NCI-H345 (cell line): ENCODE results near the gene MTMR3.
A peak's percentile ranks its signal among the peaks of the same experiment; 100 is the strongest.

Source experiments
- DNase-seq: peaks from one replicate; lab custom pipeline; 2025; lab: John Stamatoyannopoulos, UW

MTMR3 gene

GRCh38 chr22:29870574-29870973 lies 12.4 kb upstream of the MTMR3 start:
- no peak for DNase-seq

GRCh38 chr22:29871684-29872083 lies 11.3 kb upstream of the MTMR3 start:
- peak; percentile 69 for DNase-seq

GRCh38 chr22:29872144-29872893 lies 10.7 kb upstream of the MTMR3 start:
- no peak for DNase-seq

GRCh38 chr22:29872989-29873388 lies 10.0 kb upstream of the MTMR3 start:
- no peak for DNase-seq

GRCh38 chr22:29873943-29874342 lies 9.0 kb upstream of the MTMR3 start:
- DNase-seq, result no peak

- DNase-seq, result no peak
Measured at GRCh38 chr22:29877620-29878019, 5.4 kb upstream of the MTMR3 start.

- DNase-seq, result no peak
Measured at GRCh38 chr22:29879753-29880152, 3.2 kb upstream of the MTMR3 start.

- no peak for DNase-seq
Measured at GRCh38 chr22:29882716-29883044, 294 bp upstream of the MTMR3 start.

GRCh38 chr22:29883775-29884097 lies 762 bp downstream of the MTMR3 start:
- DNase-seq, result no peak

- no peak for DNase-seq
Measured at GRCh38 chr22:29885610-29886009, 2.6 kb downstream of the MTMR3 start.

GRCh38 chr22:29886596-29886995 lies 3.6 kb downstream of the MTMR3 start:
- DNase-seq, result no peak

- DNase-seq, result no peak
Measured at GRCh38 chr22:29887358-29887757, 4.4 kb downstream of the MTMR3 start.

- DNase-seq, result no peak
Measured at GRCh38 chr22:29890760-29891159, 7.8 kb downstream of the MTMR3 start.

GRCh38 chr22:29892315-29893156 lies 9.6 kb downstream of the MTMR3 start:
- no peak for DNase-seq

- DNase-seq, result no peak
Measured at GRCh38 chr22:29901354-29901753, 18.4 kb downstream of the MTMR3 start.

GRCh38 chr22:29903371-29903770 lies 20.4 kb downstream of the MTMR3 start:
- no peak for DNase-seq

GRCh38 chr22:29904020-29904419 lies 21.0 kb downstream of the MTMR3 start:
- no peak for DNase-seq

GRCh38 chr22:29907753-29908515 lies 25.0 kb downstream of the MTMR3 start:
- peak; percentile 36 for DNase-seq

- no peak for DNase-seq
Measured at GRCh38 chr22:29912141-29912540, 29.2 kb downstream of the MTMR3 start.

- no peak for DNase-seq
Measured at GRCh38 chr22:29912605-29913398, 29.8 kb downstream of the MTMR3 start.

- no peak for DNase-seq
Measured at GRCh38 chr22:29914165-29914564, 31.2 kb downstream of the MTMR3 start.

- DNase-seq, result no peak
Measured at GRCh38 chr22:29914991-29915533, 32.1 kb downstream of the MTMR3 start.
